Fibroblast of peridontal ligament (primary cell): ENCODE results near the gene ASPRV1.

Experiments used
- DNase-seq: peaks from one replicate; pipeline ENCODE4 v3.0.0-alpha.2; 2010; ENCODE audit errors: extremely low read depth

ASPRV1 gene

DNA sequence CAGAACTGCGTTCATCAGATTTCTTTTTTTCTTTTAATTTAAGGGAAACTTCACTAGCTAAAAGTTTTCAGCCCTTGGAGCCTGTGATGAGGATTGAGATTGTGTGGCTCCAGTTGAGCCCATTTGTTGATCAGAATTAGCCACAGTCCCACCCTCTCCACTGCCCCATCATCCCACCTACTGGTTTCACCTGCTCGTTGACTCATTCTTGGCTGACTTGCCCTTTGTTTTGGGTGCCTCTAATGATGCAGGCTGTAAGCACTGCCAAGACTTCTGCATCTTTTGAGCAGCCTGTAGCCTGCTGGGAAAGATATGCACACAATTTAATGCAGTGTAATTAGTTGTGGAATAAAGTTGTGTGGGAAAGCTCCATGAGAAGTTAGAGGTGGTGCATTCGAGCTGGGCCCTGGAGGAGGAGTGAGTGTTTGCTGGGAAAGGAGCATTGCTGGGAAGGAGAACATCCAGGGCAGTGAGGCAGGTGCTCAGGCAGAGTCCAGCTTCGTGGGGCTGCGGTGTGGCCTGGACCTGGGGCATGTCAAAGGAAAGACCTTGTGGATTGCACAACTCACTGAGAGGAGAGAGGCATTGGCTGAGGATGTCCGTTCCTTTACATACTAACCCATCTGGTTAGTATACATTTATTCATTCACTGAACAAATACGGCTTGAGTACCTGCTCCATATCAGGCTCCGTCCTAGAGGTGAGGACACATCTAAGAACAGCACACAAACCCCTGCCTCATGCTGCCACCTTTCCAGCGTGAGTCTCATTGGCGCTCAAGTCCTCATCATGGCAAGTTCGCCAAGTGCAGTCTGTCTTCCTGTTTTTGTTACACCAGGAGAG is 18.2 kb downstream of the ASPRV1 start:
- no peak for DNase-seq

DNA sequence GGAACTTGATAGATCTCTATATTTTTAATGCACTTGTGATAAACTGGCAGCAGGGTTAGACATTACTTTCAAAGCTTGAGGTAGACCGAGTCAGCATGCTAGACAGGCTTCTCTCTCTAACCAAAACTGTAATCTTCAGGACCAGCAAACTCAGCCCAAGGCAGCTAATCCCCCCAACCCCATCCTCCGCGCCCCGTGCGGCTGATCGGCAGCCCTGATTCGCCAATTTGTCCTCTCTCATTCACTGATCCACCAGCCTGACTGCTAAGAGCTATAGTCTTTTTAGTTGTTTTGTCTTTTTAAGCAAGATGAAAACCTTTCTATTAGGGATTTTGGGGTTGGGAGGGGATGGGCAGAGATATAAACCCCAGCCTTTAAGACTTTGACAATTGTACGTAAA is 20.7 kb downstream of the ASPRV1 start:
- DNase-seq: no peak

DNA sequence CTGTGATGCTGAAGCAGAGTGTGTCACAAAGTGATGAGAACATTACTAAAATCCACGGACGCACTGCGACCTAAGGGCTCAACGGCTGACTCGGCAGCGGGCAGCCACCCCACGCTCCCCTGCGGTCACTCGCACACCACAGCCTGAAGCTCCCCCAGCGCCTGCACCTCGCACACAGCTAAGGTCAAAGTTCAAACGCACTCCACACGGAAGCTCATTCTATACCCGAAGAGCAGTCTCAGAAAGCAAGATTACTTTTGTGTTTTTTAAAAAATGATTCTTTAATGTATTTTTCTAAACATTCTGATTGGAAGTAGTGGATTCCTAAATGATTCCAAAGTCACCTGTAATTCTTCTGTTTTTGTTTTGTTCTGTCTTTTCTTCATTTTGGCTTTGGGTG is 21.7 kb downstream of the ASPRV1 start:
- DNase-seq: no peak

DNA sequence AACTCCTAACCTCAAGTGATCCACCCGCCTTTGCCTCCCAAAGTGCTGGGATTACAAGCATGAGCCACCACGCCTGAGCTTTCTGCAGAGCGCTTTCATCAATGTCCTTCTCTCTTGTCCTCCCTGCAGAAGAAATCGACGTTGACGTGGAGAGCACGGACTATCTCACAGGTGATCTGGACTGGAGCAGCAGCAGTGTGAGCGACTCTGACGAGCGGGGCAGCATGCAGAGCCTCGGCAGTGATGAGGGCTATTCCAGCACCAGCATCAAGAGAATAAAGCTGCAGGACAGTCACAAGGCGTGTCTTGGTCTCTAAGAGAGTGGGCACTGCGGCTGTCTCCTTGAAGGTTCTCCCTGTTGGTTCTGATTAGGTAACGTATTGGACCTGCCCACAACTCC is 23.5 kb downstream of the ASPRV1 start:
- no peak for DNase-seq

DNA sequence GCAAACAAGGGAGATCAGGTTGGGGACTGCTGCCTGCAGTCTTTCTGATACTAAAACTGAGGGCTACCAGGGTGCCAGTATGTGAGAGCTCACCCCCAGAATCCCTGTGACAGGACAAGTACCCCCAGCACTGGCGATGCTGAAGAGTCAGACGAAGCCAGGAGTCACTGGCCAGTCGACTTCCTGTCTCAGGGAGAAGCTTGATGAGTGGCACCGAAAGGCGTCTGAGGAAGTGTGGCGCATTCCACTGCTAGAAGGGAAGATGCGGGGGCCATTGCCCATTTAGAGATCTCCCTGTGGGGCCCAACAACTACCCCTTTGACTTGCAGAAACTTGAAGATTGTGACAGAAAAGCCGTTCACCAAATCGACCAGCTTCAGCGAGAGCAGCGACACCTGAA is 24.5 kb downstream of the ASPRV1 start:
- no peak for DNase-seq

DNA sequence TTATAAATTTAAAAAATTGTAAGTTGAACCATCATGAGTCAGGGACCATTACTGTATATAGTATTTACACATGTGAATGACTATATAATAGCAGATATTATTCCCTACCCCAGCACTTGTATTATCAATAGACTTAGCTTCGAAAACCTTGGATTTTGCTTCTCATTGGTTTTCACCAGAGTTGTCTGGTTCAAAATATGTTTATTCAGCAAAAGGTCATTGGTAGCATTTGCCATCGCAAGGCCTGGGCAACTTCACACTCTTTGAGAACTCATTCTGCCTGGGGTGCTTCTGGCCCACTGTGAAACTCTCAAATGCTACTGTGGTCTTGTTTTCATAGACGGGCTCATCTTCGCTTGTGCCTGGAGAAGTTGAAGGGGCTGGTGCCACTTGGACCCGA is 26.4 kb downstream of the ASPRV1 start:
- DNase-seq: no peak

DNA sequence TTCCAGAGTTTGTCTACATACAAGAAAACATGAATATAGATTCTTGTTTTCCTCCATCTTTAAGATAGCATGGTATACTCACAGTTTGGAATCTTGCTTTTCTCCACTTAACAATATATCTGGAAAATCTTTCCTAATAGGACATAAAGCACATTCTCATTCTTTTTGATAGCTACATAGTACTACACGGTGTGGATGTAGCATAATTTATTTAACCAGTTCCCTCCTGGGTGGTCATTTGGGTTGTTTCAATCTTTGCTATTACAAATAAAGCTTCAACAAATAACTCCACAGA is 26.9 kb downstream of the ASPRV1 start:
- no peak for DNase-seq

DNA sequence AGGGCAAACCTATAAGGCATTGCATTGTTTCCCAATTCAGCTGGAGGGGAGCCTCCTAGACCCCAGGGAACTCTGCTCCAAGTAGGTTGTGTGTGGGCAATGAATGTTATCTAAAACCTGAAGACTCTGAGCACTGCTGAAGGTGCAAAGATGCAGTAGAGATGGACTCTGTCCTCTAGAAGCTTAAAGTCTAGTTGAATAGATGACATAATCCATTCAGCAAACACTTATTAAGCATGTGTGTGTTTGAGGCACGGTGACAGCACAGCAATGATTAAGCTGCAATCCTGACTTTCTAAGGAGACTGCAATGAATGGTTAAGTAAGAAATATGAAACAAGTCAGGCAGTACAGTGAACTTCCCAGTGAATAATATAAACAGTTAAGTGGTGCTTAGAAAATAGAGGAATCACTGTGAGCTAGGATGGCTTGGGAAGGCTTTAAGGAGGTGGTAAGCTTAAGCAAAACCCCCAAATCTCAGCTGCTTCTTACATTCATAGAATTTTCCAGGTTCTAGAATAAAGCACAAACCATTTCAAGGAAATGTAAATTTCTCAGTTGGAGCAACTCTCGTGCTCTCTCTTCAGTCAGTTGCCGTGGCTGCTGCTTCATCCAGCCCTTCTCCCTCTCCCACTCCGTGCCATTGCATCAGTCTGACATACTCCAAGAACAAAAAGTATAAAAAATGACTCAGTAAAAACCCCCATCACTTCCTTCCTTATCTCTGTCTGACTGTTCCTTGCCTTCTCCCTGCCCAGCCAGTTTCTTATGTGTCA is 27.4 kb downstream of the ASPRV1 start:
- peak; percentile 83 for DNase-seq

DNA sequence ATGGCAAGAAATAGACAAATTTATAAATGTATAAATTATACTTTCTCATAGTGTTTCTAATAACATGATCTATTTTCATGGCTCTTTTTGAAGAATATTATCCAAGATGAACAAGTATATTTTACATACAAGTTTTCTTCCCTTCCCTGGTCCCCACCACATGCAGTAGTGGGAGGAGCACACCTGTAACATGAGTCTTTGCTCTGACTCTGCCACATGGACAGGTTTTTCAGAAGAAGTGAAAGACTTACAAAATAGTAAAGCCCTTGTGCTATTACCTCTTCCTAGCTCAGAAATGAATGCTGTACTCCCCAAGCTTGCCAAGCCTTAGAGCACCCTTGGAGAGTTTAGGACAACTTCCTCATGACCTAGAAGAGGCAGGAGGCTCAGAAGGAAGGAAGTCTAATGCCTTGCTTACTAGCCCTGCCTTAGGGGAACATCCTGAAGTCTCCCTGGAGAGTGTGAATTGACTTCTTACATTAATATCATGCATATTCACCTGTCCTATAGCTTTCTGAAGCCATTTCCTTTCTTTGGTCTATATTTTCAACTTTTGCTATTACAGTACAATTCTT is 28.1 kb downstream of the ASPRV1 start:
- no peak for DNase-seq

DNA sequence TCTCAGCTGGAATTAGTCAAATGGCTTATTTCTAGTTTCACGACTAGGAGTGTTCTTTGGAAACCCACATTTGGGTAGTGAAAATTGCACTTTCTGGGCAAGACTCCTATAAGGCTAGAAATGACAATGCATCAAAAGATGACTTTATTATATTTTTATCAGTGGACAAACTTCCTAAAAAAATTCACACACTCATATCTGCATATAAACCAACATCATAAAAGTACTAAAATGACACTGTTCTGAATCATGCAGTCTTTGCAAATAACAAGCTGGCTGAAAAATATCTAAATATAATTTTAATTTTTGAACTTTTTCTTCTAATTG is 28.9 kb downstream of the ASPRV1 start:
- no peak for DNase-seq

DNA sequence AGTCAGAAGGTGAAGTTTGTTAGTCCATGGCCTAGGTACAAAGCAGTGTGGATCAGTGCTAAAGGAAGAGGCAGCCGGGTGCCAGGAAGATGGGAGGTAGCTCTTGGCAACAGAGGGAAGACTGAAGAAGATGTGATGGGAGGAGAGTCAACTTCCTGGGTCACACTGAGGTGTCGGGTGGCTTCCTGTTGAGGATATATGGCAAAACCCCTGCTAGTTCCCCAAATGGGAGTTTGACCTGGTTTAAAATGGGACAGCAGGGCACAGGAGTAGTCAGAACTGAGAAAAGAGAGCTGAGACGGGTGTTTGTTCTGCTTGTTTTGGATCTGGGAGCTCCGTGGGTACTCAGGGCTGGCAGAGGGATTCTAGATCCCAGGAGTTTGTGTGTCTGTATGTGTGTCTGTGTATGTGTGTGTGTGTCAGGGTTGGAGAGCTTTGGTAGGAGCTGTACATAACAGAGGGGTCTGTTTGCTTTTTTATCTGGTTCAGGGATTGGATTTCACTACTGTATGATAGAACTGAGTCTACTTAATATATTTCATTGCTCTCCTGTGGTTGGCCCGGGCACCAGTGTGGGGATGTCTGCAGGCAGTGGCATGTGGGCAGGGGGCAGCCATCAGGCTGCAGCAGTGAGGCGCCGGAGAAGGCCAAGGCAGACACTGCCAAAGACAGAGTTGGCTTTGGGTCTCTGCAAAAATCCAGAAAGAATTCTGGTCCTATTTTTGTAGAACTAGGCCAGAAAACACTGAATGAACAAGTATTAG is 29.4 kb downstream of the ASPRV1 start:
- DNase-seq: no peak

DNA sequence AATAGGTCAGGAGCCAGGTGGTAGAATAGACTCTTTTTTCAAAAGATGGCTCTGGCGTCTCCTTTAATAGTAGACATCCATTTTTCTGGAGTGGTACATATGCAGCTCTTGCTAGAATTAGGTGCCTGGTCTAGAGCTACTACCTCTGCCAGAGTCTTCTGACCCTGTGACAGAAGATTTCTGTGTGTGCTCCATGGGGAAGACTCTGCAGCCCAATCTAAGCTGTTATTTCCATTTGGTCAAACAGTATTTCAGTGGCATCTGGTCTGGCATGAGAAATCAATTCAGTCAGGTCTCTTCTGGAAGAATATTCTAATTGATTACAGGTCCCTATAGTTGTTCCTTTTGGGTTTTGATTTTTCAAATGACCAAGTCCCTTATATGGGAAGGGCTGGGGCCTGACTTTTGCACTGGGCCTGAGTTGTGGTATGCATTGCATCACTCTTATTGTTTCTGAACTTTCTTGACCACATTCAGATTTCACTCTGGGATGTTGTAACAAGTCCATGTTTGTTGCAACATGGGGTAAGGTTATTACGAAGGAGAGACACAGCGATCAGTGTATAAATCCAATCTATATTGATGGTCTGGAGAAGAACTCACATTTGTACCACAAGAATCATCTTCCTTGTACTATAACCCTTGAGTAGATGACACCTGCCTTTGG is 34.4 kb downstream of the ASPRV1 start:
- peak; percentile 66 for DNase-seq

DNA sequence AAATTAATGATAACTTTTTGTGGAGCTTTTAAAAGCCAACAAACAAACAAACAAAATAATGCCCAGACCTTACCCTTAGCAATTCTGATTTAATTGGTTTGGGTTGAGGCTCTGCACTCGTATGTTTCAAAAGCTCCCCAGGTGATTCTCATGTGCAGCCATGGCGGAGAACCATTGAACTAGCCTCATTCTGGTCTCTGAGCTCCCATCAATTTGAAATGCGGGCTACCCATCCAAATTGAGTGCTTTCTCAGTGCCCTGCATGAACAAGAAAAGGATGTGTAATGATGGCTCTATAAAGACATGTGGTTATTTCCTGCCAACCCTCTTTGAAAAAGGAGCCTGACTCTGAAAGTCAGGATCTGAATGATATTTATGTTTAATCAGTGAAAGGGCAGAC is 38.3 kb downstream of the ASPRV1 start:
- DNase-seq: no peak

DNA sequence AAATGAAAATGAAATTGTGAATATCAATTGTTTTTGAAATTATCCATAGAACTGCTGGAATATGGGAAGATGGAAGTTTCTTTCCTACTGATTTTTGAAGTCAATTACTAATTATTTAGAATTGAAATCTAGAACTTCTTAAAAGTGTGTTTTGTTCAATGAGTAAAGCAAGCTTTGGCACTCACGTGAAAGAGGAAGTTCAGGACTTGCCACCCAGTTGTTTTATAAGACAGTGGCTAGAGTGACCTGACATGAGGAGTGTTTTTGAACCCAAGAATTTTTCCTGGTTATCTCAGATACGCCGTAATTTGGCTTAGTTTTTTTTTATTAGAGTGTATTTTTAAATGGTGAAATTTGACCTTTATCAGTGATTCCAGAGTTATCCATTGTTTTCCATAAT is 43.0 kb downstream of the ASPRV1 start:
- DNase-seq: no peak

DNA sequence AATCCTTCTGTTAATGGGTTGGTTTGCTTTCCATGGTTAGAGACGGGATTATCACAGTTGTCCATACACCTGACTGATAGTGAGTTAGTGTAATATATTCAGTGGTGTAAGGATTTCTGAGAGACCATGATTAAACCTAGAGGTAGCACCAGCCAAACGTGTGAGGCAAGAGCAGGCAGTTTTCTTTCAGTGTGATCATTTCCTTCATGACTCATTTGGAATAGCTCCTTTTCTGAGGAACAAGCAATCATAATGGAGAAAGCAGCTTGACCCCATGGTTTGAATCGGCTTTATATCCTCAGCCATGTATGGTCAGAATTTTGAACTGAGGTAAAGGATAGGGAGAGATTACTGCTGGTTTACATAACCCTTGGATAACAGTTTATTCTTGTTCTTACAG is 43.6 kb downstream of the ASPRV1 start:
- peak; percentile 89 for DNase-seq

DNA sequence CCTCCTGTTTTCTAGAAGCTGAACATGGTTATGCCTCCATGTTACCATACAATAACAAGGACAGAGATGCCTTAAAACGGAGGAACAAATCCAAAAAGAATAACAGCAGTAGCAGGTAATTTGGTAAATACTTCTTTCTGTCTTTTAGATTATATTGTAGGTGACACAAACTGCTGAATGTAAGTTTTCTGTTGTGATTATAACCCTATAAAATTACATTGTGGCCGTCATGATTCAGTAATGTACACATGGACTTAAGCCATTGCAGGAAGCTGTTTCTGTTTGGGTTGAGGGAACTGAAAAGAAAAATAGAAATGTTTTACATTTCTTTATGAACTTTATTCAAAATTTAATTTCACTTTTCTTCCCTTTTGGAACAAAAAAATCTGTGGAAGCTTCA is 45.3 kb downstream of the ASPRV1 start:
- DNase-seq: peak; percentile 14

DNA sequence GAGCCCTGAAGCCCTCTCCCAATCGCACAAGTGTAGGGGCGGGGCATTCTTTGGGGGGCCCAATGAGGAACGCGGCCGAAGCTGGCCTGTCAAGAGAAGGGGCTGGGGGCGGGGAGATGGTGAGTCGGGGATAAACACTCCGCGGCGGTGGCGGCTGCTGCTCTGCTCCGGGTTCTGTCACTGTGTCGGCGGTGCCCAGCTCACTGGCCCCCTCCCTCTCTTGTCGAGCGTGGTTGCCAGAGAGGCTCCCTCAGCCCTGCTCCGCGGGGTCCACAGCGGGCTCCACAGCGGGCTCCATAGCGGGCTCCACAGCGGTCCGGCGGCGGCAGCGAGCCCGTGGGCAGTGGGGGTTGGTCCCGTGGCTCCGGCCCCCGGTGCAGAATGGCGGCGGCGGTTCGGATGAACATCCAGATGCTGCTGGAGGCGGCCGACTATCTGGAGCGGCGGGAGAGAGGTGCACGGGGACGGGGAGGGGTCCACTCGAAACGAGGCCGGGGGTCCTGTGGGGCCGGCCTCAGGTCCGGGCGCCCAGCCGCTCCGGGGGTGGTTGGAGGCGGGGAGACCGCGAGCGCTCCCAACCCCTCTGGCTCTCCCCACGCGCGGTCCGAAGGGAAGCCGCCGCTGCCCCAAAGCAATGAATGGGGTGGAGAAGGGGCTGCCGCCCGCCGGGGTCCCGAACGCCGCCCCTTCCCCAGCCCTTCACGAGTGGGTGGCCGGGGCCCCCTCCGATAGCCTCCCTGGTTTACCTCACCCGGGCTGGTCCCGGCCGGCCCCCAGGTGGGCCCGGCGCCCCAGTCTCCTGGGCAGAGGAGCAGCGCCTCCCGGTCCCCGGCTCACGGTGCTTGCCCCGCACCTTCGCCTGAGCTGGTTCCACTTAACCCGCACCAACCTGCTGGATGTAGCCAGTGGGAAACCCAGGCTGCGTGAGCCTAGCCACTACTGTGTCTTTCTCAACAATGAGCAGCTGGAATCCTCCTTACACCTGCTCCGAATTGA is 46.2 kb downstream of the ASPRV1 start, which contains the start of gene MXD1:
Gene MXD1, plus strand, starts transcription at position 160 of the 996 bp plus-strand sequence. Its CDS starts 222 bp downstream, at position 382.
- no peak for DNase-seq

DNA sequence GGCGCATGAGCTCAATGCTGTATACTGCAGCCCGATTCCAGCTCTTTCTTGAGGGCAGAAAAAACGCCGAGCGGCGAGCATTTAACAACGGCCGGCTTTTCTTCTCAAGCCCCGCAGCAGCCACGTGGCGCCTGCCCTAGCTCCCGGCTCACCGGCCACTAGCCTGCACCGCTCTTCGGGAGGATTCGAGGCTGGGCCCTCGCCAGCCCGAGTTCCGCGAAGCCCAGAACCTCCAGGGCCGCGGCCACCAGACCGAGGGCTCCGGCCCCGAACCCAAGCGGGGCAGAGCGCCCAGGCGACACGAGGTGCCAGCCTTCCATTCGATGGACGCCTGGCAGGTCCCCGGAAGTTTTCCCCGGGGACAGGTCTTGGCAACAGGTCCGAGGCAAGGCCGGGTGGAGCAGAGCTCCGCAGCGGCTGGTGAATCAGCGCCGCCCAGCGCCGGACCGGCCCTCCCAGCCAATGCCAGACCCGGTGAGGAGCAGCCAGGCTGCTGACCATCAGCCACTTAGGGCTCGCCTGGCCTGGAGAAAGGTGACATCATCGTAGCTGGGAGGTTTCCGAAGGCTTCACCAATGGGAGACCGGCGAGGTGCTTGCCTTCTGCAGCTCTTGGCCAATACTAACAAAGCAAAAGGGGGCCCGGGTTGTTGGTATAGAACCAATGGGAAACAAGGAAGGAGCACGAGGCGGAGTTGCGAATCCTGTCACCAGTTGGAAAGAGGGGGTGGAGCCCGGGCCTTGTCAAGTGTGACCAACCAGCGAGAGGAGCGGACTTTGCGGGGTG is 47.1 kb downstream of the ASPRV1 start:
- peak; percentile 100 for DNase-seq

DNA sequence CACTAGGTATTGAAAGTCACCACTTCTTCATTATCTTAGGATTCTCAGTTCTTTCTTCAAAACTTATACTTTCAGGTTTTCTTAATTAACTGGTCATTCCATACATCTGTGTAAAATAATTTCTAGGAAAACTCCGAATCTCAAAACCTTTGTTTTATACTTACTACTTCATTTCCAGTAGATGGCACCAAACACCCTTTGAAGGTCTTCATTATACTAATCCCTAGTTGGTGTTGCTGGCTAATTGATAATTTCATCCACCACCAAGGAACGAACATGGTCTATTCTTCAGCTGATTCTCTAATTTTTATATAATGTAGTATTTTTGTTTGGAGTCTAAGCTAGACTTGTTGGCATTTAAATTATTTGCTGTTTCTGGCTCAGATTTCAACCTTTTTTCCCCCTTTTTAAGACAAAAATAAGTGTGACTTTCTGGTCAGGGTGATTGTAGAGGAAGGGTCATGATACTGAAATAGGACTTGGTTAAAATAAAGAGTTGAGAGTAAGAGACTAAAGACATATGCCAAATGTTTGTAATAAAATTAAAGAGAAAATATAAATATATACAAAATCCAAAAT is 49.4 kb downstream of the ASPRV1 start:
- DNase-seq: peak; percentile 74
